ENCODE data around the gene SEMA7A.

The SEMA7A gene

DNA sequence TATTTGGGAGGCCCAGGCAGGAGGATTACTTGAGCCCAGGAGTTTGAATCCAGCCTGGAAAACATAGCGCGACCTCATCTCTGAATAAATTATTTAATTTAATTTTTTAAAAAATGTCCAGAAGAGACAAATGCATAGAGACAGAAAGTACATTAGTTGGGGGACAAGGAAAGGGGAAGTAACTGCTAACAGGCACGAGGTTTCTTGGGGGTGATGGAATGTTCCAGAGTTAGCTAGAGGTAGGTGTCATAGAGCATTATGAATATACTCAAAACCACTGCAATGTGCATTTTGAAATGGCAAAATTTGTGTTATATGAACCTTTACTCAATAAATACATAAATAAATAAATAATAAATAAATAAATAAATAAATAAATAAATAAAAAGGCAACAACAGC lies 34.7 kb downstream of the SEMA7A start:
- H3K27ac ChIP-seq (ENCODE audit: low read length): no peak overlapping the region
- WGBS (ENCODE audit: insufficient coverage, insufficient read length): no CpG with 5 or more reads among the region's 3 CpGs
- H3K4me3 ChIP-seq (ENCODE audit: low read length): no peak overlapping the region
- H3K27me3 ChIP-seq (ENCODE audit: control insufficient read depth, insufficient read depth, low read length): no peaks in the 10 kb centered on the region
- no peaks in the 10 kb centered on the region for H3K36me3 ChIP-seq (ENCODE audit: control insufficient read depth, insufficient read depth, low read length)
- no peaks in the 10 kb centered on the region; the same call in 1 of the 2 replicates for H3K4me1 ChIP-seq (ENCODE audit: control insufficient read depth, insufficient read depth, low read length)
- H3K9me3 ChIP-seq (ENCODE audit: control insufficient read depth, insufficient read depth, low read length): no peaks in the 10 kb centered on the region
- no peak for DNase-seq (ENCODE audit: low read depth, low spot score)

DNA sequence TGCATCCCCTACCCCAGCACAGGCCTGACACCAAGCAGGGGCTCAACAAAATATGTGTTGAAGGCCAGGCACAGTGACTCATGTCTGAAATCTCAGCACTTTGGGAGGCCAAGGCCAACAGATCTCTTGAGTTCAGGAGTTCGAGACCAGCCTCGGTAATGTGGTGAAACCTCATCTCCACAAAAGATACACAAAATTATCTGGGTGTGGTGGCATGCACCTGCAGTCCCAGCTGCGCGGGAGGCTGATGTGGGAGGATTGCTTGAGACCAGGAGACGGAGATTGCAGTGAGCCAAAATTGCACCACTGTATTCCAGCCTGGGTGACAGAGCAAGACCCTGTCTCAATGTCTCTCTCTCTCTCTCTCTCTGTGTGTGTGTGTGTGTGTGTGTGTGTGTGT lies 35.6 kb downstream of the SEMA7A start:
- no peak for DNase-seq (ENCODE audit: low read depth, low spot score)
- no CpG with 5 or more reads among the region's 5 CpGs for WGBS (ENCODE audit: insufficient coverage, insufficient read length)
- Histone ChIP-seq H3K9me3 (ENCODE audit: control insufficient read depth, insufficient read depth, low read length) (no peaks in the 10 kb centered on the region), H3K27me3 (ENCODE audit: control insufficient read depth, insufficient read depth, low read length) (no peaks in the 10 kb centered on the region), H3K4me3 (ENCODE audit: low read length) (no peak overlapping the region), H3K36me3 (ENCODE audit: control insufficient read depth, insufficient read depth, low read length) (no peaks in the 10 kb centered on the region), H3K4me1 (ENCODE audit: control insufficient read depth, insufficient read depth, low read length) (no peaks in the 10 kb centered on the region), H3K27ac (ENCODE audit: low read length) (no peak overlapping the region)

DNA sequence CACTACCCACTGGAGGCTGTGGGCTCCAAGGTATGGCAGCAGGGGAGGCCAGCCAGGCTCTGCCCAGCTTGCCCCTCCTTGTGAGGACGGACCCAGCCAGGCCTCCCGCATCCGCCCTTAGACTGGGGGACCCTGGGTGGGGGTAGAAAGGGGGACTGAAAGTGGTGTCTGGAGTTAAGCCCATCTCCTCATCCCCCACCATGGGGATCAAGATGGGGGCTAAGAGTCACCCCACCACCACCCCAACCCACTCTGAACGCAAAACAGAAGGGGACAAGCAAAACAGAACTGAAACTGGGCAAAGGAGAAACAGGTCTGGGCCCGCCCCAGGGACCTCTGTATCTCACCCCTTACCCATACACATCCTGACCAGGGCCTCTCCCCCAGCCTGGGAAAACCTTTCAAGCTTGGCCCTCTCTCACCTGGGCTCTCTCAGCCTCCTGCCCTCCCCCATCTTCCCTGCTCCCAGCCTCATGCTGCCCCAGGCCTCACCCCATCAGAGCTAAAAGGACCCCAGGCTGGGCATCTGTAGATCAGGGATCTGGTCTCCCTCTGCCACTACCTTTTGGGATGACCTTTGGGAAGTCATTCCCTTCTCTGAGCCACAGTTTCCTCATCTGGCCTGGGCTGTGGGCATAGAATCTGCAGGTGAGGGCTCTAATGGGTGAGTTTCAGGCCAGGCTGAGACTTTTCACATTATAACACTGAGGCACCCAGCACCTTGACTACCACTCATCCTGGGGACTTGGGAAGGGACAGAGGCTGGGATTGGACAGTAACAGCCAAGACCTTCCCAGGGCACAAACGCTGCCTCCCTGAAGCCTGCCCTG lies 36.3 kb downstream of the SEMA7A start:
- Histone ChIP-seq H3K4me3 (ENCODE audit: low read length) (no peak overlapping the region), H3K27me3 (ENCODE audit: control insufficient read depth, insufficient read depth, low read length) (no peaks in the 10 kb centered on the region), H3K36me3 (ENCODE audit: control insufficient read depth, insufficient read depth, low read length) (no peaks in the 10 kb centered on the region), H3K4me1 (ENCODE audit: control insufficient read depth, insufficient read depth, low read length) (no peaks in the 10 kb centered on the region), H3K27ac (ENCODE audit: low read length) (no peak overlapping the region), H3K9me3 (ENCODE audit: control insufficient read depth, insufficient read depth, low read length) (no peaks in the 10 kb centered on the region)
- DNase-seq (ENCODE audit: low read depth, low spot score): no peak
- WGBS (ENCODE audit: insufficient coverage, insufficient read length): no CpG with 5 or more reads among the region's 6 CpGs

- no peak for DNase-seq (ENCODE audit: low read depth, low spot score)
- no peak overlapping the region for H3K27ac ChIP-seq (ENCODE audit: low read length)
- no peak overlapping the region for H3K4me3 ChIP-seq (ENCODE audit: low read length)
- H3K9me3 ChIP-seq (ENCODE audit: control insufficient read depth, insufficient read depth, low read length): no peaks in the 10 kb centered on the region
- WGBS (ENCODE audit: insufficient coverage, insufficient read length): no CpG with 5 or more reads among the region's 9 CpGs
- no peaks in the 10 kb centered on the region for H3K36me3 ChIP-seq (ENCODE audit: control insufficient read depth, insufficient read depth, low read length)
- H3K4me1 ChIP-seq (ENCODE audit: control insufficient read depth, insufficient read depth, low read length): no peaks in the 10 kb centered on the region
- no peaks in the 10 kb centered on the region for H3K27me3 ChIP-seq (ENCODE audit: control insufficient read depth, insufficient read depth, low read length)
Observed at GRCh38 chr15:74396445-74397238, 37.1 kb downstream of the SEMA7A start.

DNA sequence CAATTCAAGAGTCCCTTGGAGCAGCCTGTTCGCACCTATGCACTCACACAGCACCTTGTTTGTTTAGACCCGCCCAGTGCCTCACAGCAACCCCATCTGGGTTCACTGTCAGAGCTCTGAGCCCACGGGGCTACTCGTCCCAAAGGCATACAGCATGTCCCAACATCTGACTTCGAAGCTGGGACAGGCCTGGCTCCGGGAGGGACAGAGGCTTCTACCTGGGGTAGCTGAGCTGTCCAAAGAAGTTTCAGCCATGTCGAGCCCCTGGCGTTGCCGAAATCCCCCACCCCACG lies 37.7 kb downstream of the SEMA7A start:
- Histone ChIP-seq H3K27me3 (ENCODE audit: control insufficient read depth, insufficient read depth, low read length) (no peaks in the 10 kb centered on the region), H3K27ac (ENCODE audit: low read length) (no peak overlapping the region), H3K36me3 (ENCODE audit: control insufficient read depth, insufficient read depth, low read length) (no peaks in the 10 kb centered on the region), H3K9me3 (ENCODE audit: control insufficient read depth, insufficient read depth, low read length) (no peaks in the 10 kb centered on the region), H3K4me3 (ENCODE audit: low read length) (no peak overlapping the region), H3K4me1 (ENCODE audit: control insufficient read depth, insufficient read depth, low read length) (no peaks in the 10 kb centered on the region)
- no peak for DNase-seq (ENCODE audit: low read depth, low spot score)
- no CpG with 5 or more reads among the region's 10 CpGs for WGBS (ENCODE audit: insufficient coverage, insufficient read length)

GRCh38 chr15:74395319-74396145 lies 38.2 kb downstream of the SEMA7A start:
- H3K36me3 ChIP-seq (ENCODE audit: control insufficient read depth, insufficient read depth, low read length): no peaks in the 10 kb centered on the region
- no peaks in the 10 kb centered on the region for H3K27me3 ChIP-seq (ENCODE audit: control insufficient read depth, insufficient read depth, low read length)
- no peaks in the 10 kb centered on the region for H3K9me3 ChIP-seq (ENCODE audit: control insufficient read depth, insufficient read depth, low read length)
- H3K4me1 ChIP-seq (ENCODE audit: control insufficient read depth, insufficient read depth, low read length): no peaks in the 10 kb centered on the region
- H3K4me3 ChIP-seq (ENCODE audit: low read length): no peak overlapping the region
- WGBS (ENCODE audit: insufficient coverage, insufficient read length): no CpG with 5 or more reads among the region's 17 CpGs
- H3K27ac ChIP-seq (ENCODE audit: low read length): no peak overlapping the region
- DNase-seq (ENCODE audit: low read depth, low spot score): no peak

GRCh38 chr15:74394090-74394846 lies 39.5 kb downstream of the SEMA7A start:
- H3K4me1 ChIP-seq (ENCODE audit: control insufficient read depth, insufficient read depth, low read length): no peaks in the 10 kb centered on the region
- no peak overlapping the region for H3K4me3 ChIP-seq (ENCODE audit: low read length)
- no peaks in the 10 kb centered on the region for H3K27me3 ChIP-seq (ENCODE audit: control insufficient read depth, insufficient read depth, low read length)
- DNase-seq (ENCODE audit: low read depth, low spot score): no peak
- no peaks in the 10 kb centered on the region for H3K36me3 ChIP-seq (ENCODE audit: control insufficient read depth, insufficient read depth, low read length)
- no peaks in the 10 kb centered on the region for H3K9me3 ChIP-seq (ENCODE audit: control insufficient read depth, insufficient read depth, low read length)
- H3K27ac ChIP-seq (ENCODE audit: low read length): no peak overlapping the region
- no CpG with 5 or more reads among the region's 11 CpGs for WGBS (ENCODE audit: insufficient coverage, insufficient read length)

GRCh38 chr15:74393423-74393822 lies 40.3 kb downstream of the SEMA7A start:
- H3K27me3 ChIP-seq (ENCODE audit: control insufficient read depth, insufficient read depth, low read length): no peaks in the 10 kb centered on the region
- no peaks in the 10 kb centered on the region for H3K4me1 ChIP-seq (ENCODE audit: control insufficient read depth, insufficient read depth, low read length)
- no peak overlapping the region for H3K4me3 ChIP-seq (ENCODE audit: low read length)
- no peaks in the 10 kb centered on the region for H3K36me3 ChIP-seq (ENCODE audit: control insufficient read depth, insufficient read depth, low read length)
- no CpG with 5 or more reads among the region's 13 CpGs for WGBS (ENCODE audit: insufficient coverage, insufficient read length)
- DNase-seq (ENCODE audit: low read depth, low spot score): no peak
- no peaks in the 10 kb centered on the region for H3K9me3 ChIP-seq (ENCODE audit: control insufficient read depth, insufficient read depth, low read length)
- no peak overlapping the region for H3K27ac ChIP-seq (ENCODE audit: low read length)

GRCh38 chr15:74392902-74393301 lies 40.9 kb downstream of the SEMA7A start:
- Histone ChIP-seq H3K4me3 (ENCODE audit: low read length) (no peak overlapping the region), H3K36me3 (ENCODE audit: control insufficient read depth, insufficient read depth, low read length) (no peaks in the 10 kb centered on the region), H3K27ac (ENCODE audit: low read length) (no peak overlapping the region), H3K27me3 (ENCODE audit: control insufficient read depth, insufficient read depth, low read length) (no peaks in the 10 kb centered on the region), H3K4me1 (ENCODE audit: control insufficient read depth, insufficient read depth, low read length) (no peaks in the 10 kb centered on the region), H3K9me3 (ENCODE audit: control insufficient read depth, insufficient read depth, low read length) (no peaks in the 10 kb centered on the region)
- WGBS (ENCODE audit: insufficient coverage, insufficient read length): no CpG with 5 or more reads among the region's 7 CpGs
- no peak for DNase-seq (ENCODE audit: low read depth, low spot score)

DNA sequence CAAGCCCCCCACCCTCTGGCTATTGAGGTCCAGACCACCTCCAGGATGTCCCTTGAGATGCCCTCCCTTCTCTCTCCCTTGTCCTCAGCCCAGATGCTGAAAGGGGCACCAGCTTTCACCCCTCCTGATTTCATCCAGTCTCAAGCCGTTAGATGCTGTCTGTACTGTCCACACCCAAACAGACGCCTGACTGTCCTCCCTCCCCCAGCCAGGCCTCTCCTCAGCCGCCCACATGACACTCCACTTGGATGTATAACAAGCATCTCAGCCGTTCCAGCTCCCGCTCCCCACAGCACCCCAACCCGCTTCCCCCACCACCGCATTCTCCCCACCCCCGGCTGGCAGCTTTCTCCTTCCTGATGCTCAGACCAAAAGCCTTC lies 41.3 kb downstream of the SEMA7A start:
- H3K4me3 ChIP-seq (ENCODE audit: low read length): no peak overlapping the region
- no peaks in the 10 kb centered on the region for H3K27me3 ChIP-seq (ENCODE audit: control insufficient read depth, insufficient read depth, low read length)
- no peaks in the 10 kb centered on the region for H3K9me3 ChIP-seq (ENCODE audit: control insufficient read depth, insufficient read depth, low read length)
- no peaks in the 10 kb centered on the region for H3K36me3 ChIP-seq (ENCODE audit: control insufficient read depth, insufficient read depth, low read length)
- no peaks in the 10 kb centered on the region for H3K4me1 ChIP-seq (ENCODE audit: control insufficient read depth, insufficient read depth, low read length)
- no peak for DNase-seq (ENCODE audit: low read depth, low spot score)
- no CpG with 5 or more reads among the region's 8 CpGs for WGBS (ENCODE audit: insufficient coverage, insufficient read length)
- no peak overlapping the region for H3K27ac ChIP-seq (ENCODE audit: low read length)
